Panc1 (cell line): ENCODE measurements around the gene DIAPH1. TPM values are rescaled to one million over a fixed set of nuclear protein-coding genes. Genes with fewer than 3 reads are reported as not detected.

Experiments used
- ATAC-seq: fragments of 200-7000 bp; cut with Tn5 transposase; 2 replicates; pipeline ENCODE4 v1.9.1; 2020; ENCODE audit warnings: mild to moderate bottlenecking, moderate library complexity
- BruUV-seq: library from RNA; stranded (reverse); fragments of 400-500 nt; replicated peaks from 2 replicates; lab custom pipeline; 2021; lab: Mats Ljungman, UMichigan
- CTCF ChIA-PET: fragments of 300-600 bp; sonication (Branson Sonifier 250); formaldehyde crosslinking; loops from one replicate; lab custom pipeline; 2022; ENCODE audit warnings: antibody characterized with exemption; lab: Charles Lee
- POLR2A ChIA-PET: fragments of 300-600 bp; sonication (Branson Sonifier 250); formaldehyde crosslinking; loops from one replicate; lab custom pipeline; 2022; ENCODE audit warnings: antibody characterized with exemption; lab: Charles Lee
- DNase-seq: peaks from one replicate; pipeline ENCODE4 v3.0.0-alpha.2; 2010; ENCODE audit warnings: low read depth, low spot score
- H3K27ac ChIP-seq: 2 replicates; pipeline ENCODE4 v1.5.1; 2011; ENCODE audit warnings: mild to moderate bottlenecking, low read length, inconsistent platforms
- H3K27me3 ChIP-seq: fragments of 200-500 bp; sonication (Bioruptor generic); 2 replicates; pipeline ENCODE4 v1.6.0; 2014; ENCODE audit warnings: low read length, inconsistent platforms; ENCODE audit not compliant: control insufficient read depth, insufficient read depth
- H3K36me3 ChIP-seq: fragments of 200-500 bp; sonication (Bioruptor generic); 2 replicates; pipeline ENCODE4 v1.5.1; 2014; ENCODE audit warnings: inconsistent platforms, mild to moderate bottlenecking, low read length, moderate library complexity; ENCODE audit not compliant: control insufficient read depth, insufficient read depth
- H3K4me1 ChIP-seq: 2 replicates; pipeline ENCODE4 v1.5.1; 2011; ENCODE audit warnings: inconsistent platforms, mild to moderate bottlenecking, low read length, moderate library complexity; ENCODE audit not compliant: control insufficient read depth, insufficient read depth
- H3K4me3 ChIP-seq, 2 experiments: 2 replicates each; pipeline ENCODE4 v1.5.1; 2011 to 2012; ENCODE audit warnings: low read depth in 2 of 2, low read length in 2 of 2, mild to moderate bottlenecking in 2 of 2, inconsistent platforms in 1 of 2, moderate library complexity in 1 of 2
- H3K9me3 ChIP-seq: fragments of 200-500 bp; sonication (Bioruptor generic); 2 replicates; pipeline ENCODE4 v1.5.1; 2014; ENCODE audit warnings: low read depth, mild to moderate bottlenecking, inconsistent platforms, low read length, moderate library complexity; ENCODE audit not compliant: control insufficient read depth, insufficient read depth
- POLR2AphosphoS5 ChIP-seq: IDR thresholded peaks from 2 replicates; pipeline ENCODE4 v1.6.1; 2012; ENCODE audit warnings: mild to moderate bottlenecking, low read depth, low read length, moderate library complexity
- SIN3A ChIP-seq: IDR thresholded peaks from 2 replicates; pipeline ENCODE4 v1.6.1; 2012; ENCODE audit warnings: low read depth, mild to moderate bottlenecking, low read length, moderate library complexity, borderline replicate concordance; ENCODE audit not compliant: insufficient read depth
- TCF7L2 ChIP-seq: IDR thresholded peaks from 2 replicates; pipeline ENCODE4 v1.6.1; 2011; ENCODE audit warnings: mild to moderate bottlenecking, low read depth, low read length, inconsistent platforms
- in situ Hi-C: cut with HindIII; loops from 2 replicates; pipeline ENCODE4 v1.10.0; 2016; ENCODE audit warnings: low sequenced_read_pairs, low pct_unique_long_range_greater_than_20kb
- intact Hi-C: fragments of 100-400 bp; cut with micrococcal nuclease; formaldehyde crosslinking; loops from one replicate; pipeline ENCODE4 v1.10.0; 2022; ENCODE audit not compliant: unreplicated experiment
- total RNA-seq: library from RNA; stranded (reverse); gene quantifications from one replicate; pipeline ENCODE4 v1.2.1, GENCODE V29; 2021; ENCODE audit not compliant: unreplicated experiment
- TF ChIP-seq, protein P1 (sequence below): fragments of 450-650 bp; IDR thresholded peaks from 2 replicates; pipeline ENCODE4 v1.5.1; 2017; ENCODE audit warnings: mild to moderate bottlenecking
- TF ChIP-seq, protein P2 (sequence below), 2 experiments: IDR thresholded peaks; 2 replicates each; pipeline ENCODE4 v1.6.1; 2011 to 2012; ENCODE audit warnings: low read depth in 2 of 2, control low read depth in 1 of 2, low read length in 1 of 2, mild to moderate bottlenecking in 1 of 2, moderate library complexity in 1 of 2; ENCODE audit not compliant: insufficient read depth in 1 of 2

DIAPH1 gene
- total RNA-seq, 1 experiment from 2014 or later: 155 TPM

DNA sequence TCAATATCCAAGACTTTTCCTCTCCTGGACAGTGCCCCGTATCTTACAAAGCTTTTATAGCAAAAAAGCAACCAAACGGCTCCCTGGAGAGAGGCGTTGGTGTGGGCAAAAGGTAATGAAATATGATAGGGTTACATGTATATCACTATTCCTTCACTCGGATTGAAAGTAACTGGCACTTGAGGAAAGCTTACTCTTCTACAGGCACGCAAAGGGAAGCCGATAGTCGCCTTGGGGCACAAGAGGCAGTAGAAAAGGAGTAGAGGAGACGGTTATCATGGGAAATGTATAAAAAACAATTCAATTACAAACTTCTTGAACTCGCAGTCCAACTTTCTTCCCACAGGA, 1.1 kb downstream of the DIAPH1 start:
- intact Hi-C loops (no loop called here), in situ Hi-C loops (no loop called here)
- H3K4me1 ChIP-seq: peaks cover 32% of the 10 kb centered on the region
- H3K27me3 ChIP-seq: no peaks in the 10 kb centered on the region
- ChIA-PET CTCF (interaction anchor here (0.5 to 3.9 kb wide), 3 partner anchors 25 to 898 kb away, joined by 3 to 79 read pairs (median 5); no protein-coding TSS in a partner anchor), POLR2A (interaction anchor here (0.6 kb wide), 1 partner anchor 1159 kb away, joined by 3 read pairs; no protein-coding TSS in a partner anchor)
- no peak for ATAC-seq
- peak overlapping the region; percentile 83 for H3K27ac ChIP-seq
- H3K36me3 ChIP-seq: peaks cover 2% of the 10 kb centered on the region; the same call in 1 of the 2 replicates
- no peak for DNase-seq
- H3K9me3 ChIP-seq: no peaks in the 10 kb centered on the region
- TF ChIP-seq POLR2AphosphoS5 (no peak), SIN3A (no peak), TCF7L2 (no peak)
- TF ChIP-seq, protein P1, sequence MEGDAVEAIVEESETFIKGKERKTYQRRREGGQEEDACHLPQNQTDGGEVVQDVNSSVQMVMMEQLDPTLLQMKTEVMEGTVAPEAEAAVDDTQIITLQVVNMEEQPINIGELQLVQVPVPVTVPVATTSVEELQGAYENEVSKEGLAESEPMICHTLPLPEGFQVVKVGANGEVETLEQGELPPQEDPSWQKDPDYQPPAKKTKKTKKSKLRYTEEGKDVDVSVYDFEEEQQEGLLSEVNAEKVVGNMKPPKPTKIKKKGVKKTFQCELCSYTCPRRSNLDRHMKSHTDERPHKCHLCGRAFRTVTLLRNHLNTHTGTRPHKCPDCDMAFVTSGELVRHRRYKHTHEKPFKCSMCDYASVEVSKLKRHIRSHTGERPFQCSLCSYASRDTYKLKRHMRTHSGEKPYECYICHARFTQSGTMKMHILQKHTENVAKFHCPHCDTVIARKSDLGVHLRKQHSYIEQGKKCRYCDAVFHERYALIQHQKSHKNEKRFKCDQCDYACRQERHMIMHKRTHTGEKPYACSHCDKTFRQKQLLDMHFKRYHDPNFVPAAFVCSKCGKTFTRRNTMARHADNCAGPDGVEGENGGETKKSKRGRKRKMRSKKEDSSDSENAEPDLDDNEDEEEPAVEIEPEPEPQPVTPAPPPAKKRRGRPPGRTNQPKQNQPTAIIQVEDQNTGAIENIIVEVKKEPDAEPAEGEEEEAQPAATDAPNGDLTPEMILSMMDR: no peak
- TF ChIP-seq, protein P2, sequence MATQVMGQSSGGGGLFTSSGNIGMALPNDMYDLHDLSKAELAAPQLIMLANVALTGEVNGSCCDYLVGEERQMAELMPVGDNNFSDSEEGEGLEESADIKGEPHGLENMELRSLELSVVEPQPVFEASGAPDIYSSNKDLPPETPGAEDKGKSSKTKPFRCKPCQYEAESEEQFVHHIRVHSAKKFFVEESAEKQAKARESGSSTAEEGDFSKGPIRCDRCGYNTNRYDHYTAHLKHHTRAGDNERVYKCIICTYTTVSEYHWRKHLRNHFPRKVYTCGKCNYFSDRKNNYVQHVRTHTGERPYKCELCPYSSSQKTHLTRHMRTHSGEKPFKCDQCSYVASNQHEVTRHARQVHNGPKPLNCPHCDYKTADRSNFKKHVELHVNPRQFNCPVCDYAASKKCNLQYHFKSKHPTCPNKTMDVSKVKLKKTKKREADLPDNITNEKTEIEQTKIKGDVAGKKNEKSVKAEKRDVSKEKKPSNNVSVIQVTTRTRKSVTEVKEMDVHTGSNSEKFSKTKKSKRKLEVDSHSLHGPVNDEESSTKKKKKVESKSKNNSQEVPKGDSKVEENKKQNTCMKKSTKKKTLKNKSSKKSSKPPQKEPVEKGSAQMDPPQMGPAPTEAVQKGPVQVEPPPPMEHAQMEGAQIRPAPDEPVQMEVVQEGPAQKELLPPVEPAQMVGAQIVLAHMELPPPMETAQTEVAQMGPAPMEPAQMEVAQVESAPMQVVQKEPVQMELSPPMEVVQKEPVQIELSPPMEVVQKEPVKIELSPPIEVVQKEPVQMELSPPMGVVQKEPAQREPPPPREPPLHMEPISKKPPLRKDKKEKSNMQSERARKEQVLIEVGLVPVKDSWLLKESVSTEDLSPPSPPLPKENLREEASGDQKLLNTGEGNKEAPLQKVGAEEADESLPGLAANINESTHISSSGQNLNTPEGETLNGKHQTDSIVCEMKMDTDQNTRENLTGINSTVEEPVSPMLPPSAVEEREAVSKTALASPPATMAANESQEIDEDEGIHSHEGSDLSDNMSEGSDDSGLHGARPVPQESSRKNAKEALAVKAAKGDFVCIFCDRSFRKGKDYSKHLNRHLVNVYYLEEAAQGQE (IDR thresholded peaks at IDR 0.05; ENCODE audit: insufficient read depth in 1 of 2, low read depth in 2 of 2, low read length in 1 of 2): no peak
- BruUV-seq: TSS peak; percentile 59
- peak overlapping the region; percentile 76 to 90 for H3K4me3 ChIP-seq

DNA sequence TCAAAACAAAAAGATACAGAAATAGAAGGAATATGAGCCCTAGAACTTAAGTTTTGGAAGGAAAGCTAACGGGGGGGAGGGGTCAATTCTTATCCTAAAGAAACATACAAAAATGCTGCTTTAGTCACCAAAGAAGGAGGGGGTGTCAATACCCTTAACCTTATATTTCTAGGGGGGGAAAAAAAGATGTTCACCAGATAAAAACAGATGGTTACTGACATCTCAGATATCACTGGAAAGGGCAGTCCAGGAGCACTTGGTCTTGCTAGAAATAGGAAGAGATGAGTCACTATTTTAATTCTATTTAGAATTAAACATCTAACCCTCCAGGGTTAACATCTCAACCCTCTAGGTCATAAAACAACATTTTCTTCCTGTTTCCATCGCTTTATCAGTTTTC, 1.7 kb downstream of the DIAPH1 start:
- ChIA-PET POLR2A (interaction anchor here (0.5 to 0.6 kb wide), 3 partner anchors 28 to 1158 kb away, joined by 3 to 10 read pairs (median 3); partner anchors contain the start of gene IK), CTCF (interaction anchor here (0.5 to 3.9 kb wide), 4 partner anchors 10 to 897 kb away, joined by 3 to 79 read pairs (median 4); no protein-coding TSS in a partner anchor)
- no peak for DNase-seq
- Histone ChIP-seq H3K4me3 (peak overlapping the region; percentile 76 to 90), H3K9me3 (no peaks in the 10 kb centered on the region), H3K36me3 (peaks cover 2% of the 10 kb centered on the region; the same call in 1 of the 2 replicates), H3K27me3 (no peaks in the 10 kb centered on the region), H3K4me1 (peaks cover 32% of the 10 kb centered on the region), H3K27ac (peak overlapping the region; percentile 83)
- in situ Hi-C loops (no loop called here), intact Hi-C loops (no loop called here)
- TF ChIP-seq, protein P2 (IDR thresholded peaks at IDR 0.05; ENCODE audit: insufficient read depth in 1 of 2, low read depth in 2 of 2, low read length in 1 of 2): no peak
- no peak for TF ChIP-seq SIN3A
- no peak for TF ChIP-seq TCF7L2
- no peak for TF ChIP-seq POLR2AphosphoS5
- TF ChIP-seq, protein P1: no peak
- no peak for ATAC-seq
- no TSS peak for BruUV-seq
